Measurements from ENCODE around the gene HOXD9. TPM values are rescaled to one million over a fixed set of nuclear protein-coding genes. Genes with fewer than 3 reads are reported as not detected.

HOXD9 gene
- polyA plus RNA-seq, 3 donors, result not detected

- TF ChIP-seq CTCF (IDR thresholded peaks at IDR 0.05), result no peak
- DNase-seq, result no peak
- 7% methylated on average over 2 of the region's 2 CpGs for WGBS (ENCODE audit: insufficient coverage)
- H3K4me3 ChIP-seq (replicated peaks in 1 of 3; ENCODE audit: low read depth in 2 of 3, low read length in 3 of 3), result no peak overlapping the region
- intact Hi-C loops (cut with micrococcal nuclease), result no loop called here
- H3K36me3 ChIP-seq (replicated peaks in 1 of 2; ENCODE audit: control insufficient read depth in 1 of 2, insufficient read depth in 2 of 2, low read length in 2 of 2), result no peaks in the 10 kb centered on the region
- H3K27me3 ChIP-seq (ENCODE audit: control insufficient read depth in 2 of 2, insufficient read depth in 2 of 2, low read length in 2 of 2), result peaks cover 91 to 100% of the 10 kb centered on the region in 2 donors
- H3K27ac ChIP-seq (ENCODE audit: low read depth in 1 of 2, low read length in 2 of 2), result no peak overlapping the region
- peaks cover 12 to 17% of the 10 kb centered on the region in 2 donors for H3K4me1 ChIP-seq (ENCODE audit: control insufficient read depth in 1 of 2, insufficient read depth in 2 of 2, low read length in 2 of 2)
- no peak overlapping the region for H2AFZ ChIP-seq (ENCODE audit: insufficient read depth, low read depth, low read length, poor library complexity, severe bottlenecking)
- Mint-ChIP-seq H3K27me3 (ENCODE audit: low read depth in 3 of 3) (peaks cover 98 to 100% (median 99%) of the 10 kb centered on the region in 3 donors), H3K9me3 (peaks cover 0 to 41% (median 31%) of the 10 kb centered on the region in 7 donors), H3K36me3 (peaks cover 0 to 5% of the 10 kb centered on the region in 2 donors), H3K4me1 (peaks cover 33% of the 10 kb centered on the region), H3K4me3 (peak overlapping the region in 1 of 2 donors; percentile 71), H3K27ac (no peak overlapping the region)
- H4K20me1 ChIP-seq (ENCODE audit: insufficient read depth, low read length), result no peaks in the 10 kb centered on the region
- peaks cover 0 to 79% of the 10 kb centered on the region in 2 donors for H3K9me3 ChIP-seq (replicated peaks in 1 of 2; ENCODE audit: control insufficient read depth in 1 of 2, insufficient read depth in 1 of 2, low read length in 2 of 2)
- no peaks in the 10 kb centered on the region for H3K79me2 ChIP-seq (ENCODE audit: insufficient read depth, low read length)
- H3K4me2 ChIP-seq (replicated peaks; ENCODE audit: extremely low read depth, low read length, poor library complexity, severe bottlenecking), result no peak overlapping the region
- no peak overlapping the region for H3K9ac ChIP-seq (ENCODE audit: insufficient read depth, low read length, poor library complexity, severe bottlenecking)
Measured at GRCh38 chr2:176101216-176101830, 21.2 kb upstream of the HOXD9 start.

- Mint-ChIP-seq H3K9me3 (peaks cover 0 to 39% (median 32%) of the 10 kb centered on the region in 7 donors), H3K36me3 (peaks cover 0 to 5% of the 10 kb centered on the region in 2 donors), H3K27ac (no peak overlapping the region), H3K27me3 (ENCODE audit: low read depth in 3 of 3) (peaks cover 97 to 100% (median 97%) of the 10 kb centered on the region in 3 donors), H3K4me1 (peaks cover 30% of the 10 kb centered on the region), H3K4me3 (peak overlapping the region in 1 of 2 donors; percentile 71)
- H2AFZ ChIP-seq (ENCODE audit: insufficient read depth, low read depth, low read length, poor library complexity, severe bottlenecking), result no peak overlapping the region
- no peaks in the 10 kb centered on the region for H3K79me2 ChIP-seq (ENCODE audit: insufficient read depth, low read length)
- no peak overlapping the region for H3K27ac ChIP-seq (ENCODE audit: low read depth in 1 of 2, low read length in 2 of 2)
- TF ChIP-seq CTCF (IDR thresholded peaks at IDR 0.05), result no peak
- peaks cover 86 to 99% of the 10 kb centered on the region in 2 donors for H3K27me3 ChIP-seq (ENCODE audit: control insufficient read depth in 2 of 2, insufficient read depth in 2 of 2, low read length in 2 of 2)
- no peak overlapping the region for H3K9ac ChIP-seq (ENCODE audit: insufficient read depth, low read length, poor library complexity, severe bottlenecking)
- H3K4me2 ChIP-seq (replicated peaks; ENCODE audit: extremely low read depth, low read length, poor library complexity, severe bottlenecking), result no peak overlapping the region
- 0% methylated on average over 1 of the region's 5 CpGs for WGBS (ENCODE audit: insufficient coverage)
- intact Hi-C loops (cut with micrococcal nuclease), result no loop called here
- peaks cover 0 to 79% of the 10 kb centered on the region in 2 donors for H3K9me3 ChIP-seq (replicated peaks in 1 of 2; ENCODE audit: control insufficient read depth in 1 of 2, insufficient read depth in 1 of 2, low read length in 2 of 2)
- no peaks in the 10 kb centered on the region for H3K36me3 ChIP-seq (replicated peaks in 1 of 2; ENCODE audit: control insufficient read depth in 1 of 2, insufficient read depth in 2 of 2, low read length in 2 of 2)
- DNase-seq, result no peak
- H4K20me1 ChIP-seq (ENCODE audit: insufficient read depth, low read length), result no peaks in the 10 kb centered on the region
- H3K4me1 ChIP-seq (ENCODE audit: control insufficient read depth in 1 of 2, insufficient read depth in 2 of 2, low read length in 2 of 2), result peaks cover 9 to 17% of the 10 kb centered on the region in 2 donors
- no peak overlapping the region for H3K4me3 ChIP-seq (replicated peaks in 1 of 3; ENCODE audit: low read depth in 2 of 3, low read length in 3 of 3)
Measured at GRCh38 chr2:176101842-176102241, 20.7 kb upstream of the HOXD9 start.

Data from CD14-positive monocyte (primary cell).